ENCODE results near the gene DAAM2.

Gene DAAM2

DNA sequence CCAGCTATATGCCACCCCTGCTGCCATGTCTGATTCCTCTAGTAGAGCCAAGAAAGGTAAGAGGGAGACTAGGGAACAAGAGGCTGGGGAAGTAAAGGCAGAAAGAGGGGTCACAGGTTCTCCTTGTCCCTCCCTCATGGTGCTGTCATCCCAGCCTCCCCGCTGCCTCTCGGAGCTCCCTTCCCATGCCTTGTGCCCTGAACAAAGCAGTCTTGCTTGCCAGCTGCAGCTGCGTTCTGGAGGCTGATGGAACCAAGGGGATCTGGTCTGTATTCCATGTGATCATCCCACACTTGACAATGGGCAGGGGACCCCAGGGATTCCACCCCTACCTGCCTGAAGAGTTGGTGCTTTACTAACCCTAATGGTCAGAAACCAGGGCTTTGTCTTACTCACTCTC is 61.4 kb downstream of the DAAM2 start:
- Mint-ChIP-seq H3K36me3 (no peaks in the 10 kb centered on the region), H3K4me3 (no peak overlapping the region), H3K4me1 (no peaks in the 10 kb centered on the region), H3K27ac (no peak overlapping the region), H3K9me3 (no peaks in the 10 kb centered on the region), H3K27me3 (peaks cover 22 to 28% of the 10 kb centered on the region in 2 donors)
- DNase-seq, result no peak
- no peak for ATAC-seq (replicated peaks)

GRCh38 chr6:39855356-39855995 is 63.3 kb downstream of the DAAM2 start:
- no peak for ATAC-seq (replicated peaks)
- no peak overlapping the region for H3K27ac Mint-ChIP-seq
- no peak for DNase-seq
- no peaks in the 10 kb centered on the region for H3K9me3 Mint-ChIP-seq
- H3K4me1 Mint-ChIP-seq, result no peaks in the 10 kb centered on the region
- no peak overlapping the region for H3K4me3 Mint-ChIP-seq
- H3K36me3 Mint-ChIP-seq, result no peaks in the 10 kb centered on the region
- peaks cover 24 to 35% of the 10 kb centered on the region in 2 donors for H3K27me3 Mint-ChIP-seq

GRCh38 chr6:39859025-39859424 is 66.8 kb downstream of the DAAM2 start:
- Mint-ChIP-seq H3K4me1 (no peaks in the 10 kb centered on the region), H3K27ac (no peak overlapping the region), H3K9me3 (no peaks in the 10 kb centered on the region), H3K4me3 (no peak overlapping the region), H3K36me3 (no peaks in the 10 kb centered on the region), H3K27me3 (peaks cover 24 to 38% of the 10 kb centered on the region in 2 donors)
- ATAC-seq (replicated peaks) (no peak), DNase-seq (no peak)

DNA sequence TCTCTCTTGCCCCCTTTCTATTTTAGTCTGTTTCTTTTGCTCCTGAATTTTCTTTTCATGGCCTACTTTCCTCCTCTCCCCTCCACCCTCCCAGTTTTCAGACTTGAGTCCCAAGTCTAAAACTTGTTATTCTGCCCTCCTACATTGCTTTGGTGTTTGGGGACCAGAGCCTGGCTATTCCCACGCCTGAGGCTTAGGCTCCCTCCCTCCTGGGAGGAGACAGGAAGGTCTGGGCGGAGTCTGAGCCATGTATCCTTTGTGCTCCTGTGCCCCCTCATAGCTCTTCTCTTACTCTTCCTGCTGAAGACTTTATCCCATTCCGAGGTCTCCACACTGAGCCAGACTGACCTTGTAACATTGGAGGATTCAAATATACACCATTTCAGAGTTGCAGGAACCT is 69.5 kb downstream of the DAAM2 start:
- no peak for ATAC-seq (replicated peaks)
- Mint-ChIP-seq H3K9me3 (no peaks in the 10 kb centered on the region), H3K27me3 (peaks cover 31 to 38% of the 10 kb centered on the region in 2 donors), H3K4me3 (no peak overlapping the region), H3K36me3 (no peaks in the 10 kb centered on the region), H3K4me1 (no peaks in the 10 kb centered on the region), H3K27ac (no peak overlapping the region)
- no peak for DNase-seq

GRCh38 chr6:39865011-39865888 is 73.1 kb downstream of the DAAM2 start:
- H3K4me3 Mint-ChIP-seq, result no peak overlapping the region
- ATAC-seq (replicated peaks), result peak; percentile 38 to 45
- no peaks in the 10 kb centered on the region for H3K9me3 Mint-ChIP-seq
- no peaks in the 10 kb centered on the region for H3K4me1 Mint-ChIP-seq
- no peaks in the 10 kb centered on the region for H3K36me3 Mint-ChIP-seq
- no peak overlapping the region for H3K27ac Mint-ChIP-seq
- peak; percentile 9 for DNase-seq
- peaks cover 30 to 32% of the 10 kb centered on the region in 2 donors for H3K27me3 Mint-ChIP-seq

DNA sequence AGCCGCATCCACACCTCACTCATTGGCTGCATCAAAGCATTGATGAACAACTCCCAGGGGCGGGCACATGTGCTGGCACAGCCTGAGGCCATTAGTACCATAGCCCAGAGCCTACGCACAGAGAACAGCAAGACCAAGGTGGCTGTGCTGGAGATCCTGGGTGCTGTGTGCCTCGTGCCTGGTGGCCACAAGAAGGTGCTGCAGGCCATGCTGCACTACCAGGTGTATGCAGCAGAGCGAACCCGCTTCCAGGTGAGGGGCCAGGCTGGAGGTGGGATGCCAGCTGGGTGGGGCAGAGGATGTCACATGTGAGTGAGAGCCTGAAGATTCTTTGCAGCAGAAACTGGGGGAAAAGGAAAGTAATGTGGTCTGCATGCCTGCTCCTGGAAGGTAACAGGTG is 75.4 kb downstream of the DAAM2 start:
- H3K4me1 Mint-ChIP-seq, result no peaks in the 10 kb centered on the region
- DNase-seq (no peak), ATAC-seq (replicated peaks) (no peak)
- H3K4me3 Mint-ChIP-seq, result no peak overlapping the region
- H3K9me3 Mint-ChIP-seq, result no peaks in the 10 kb centered on the region
- no peaks in the 10 kb centered on the region for H3K36me3 Mint-ChIP-seq
- peaks cover 20 to 27% of the 10 kb centered on the region in 2 donors for H3K27me3 Mint-ChIP-seq
- no peak overlapping the region for H3K27ac Mint-ChIP-seq

DNA sequence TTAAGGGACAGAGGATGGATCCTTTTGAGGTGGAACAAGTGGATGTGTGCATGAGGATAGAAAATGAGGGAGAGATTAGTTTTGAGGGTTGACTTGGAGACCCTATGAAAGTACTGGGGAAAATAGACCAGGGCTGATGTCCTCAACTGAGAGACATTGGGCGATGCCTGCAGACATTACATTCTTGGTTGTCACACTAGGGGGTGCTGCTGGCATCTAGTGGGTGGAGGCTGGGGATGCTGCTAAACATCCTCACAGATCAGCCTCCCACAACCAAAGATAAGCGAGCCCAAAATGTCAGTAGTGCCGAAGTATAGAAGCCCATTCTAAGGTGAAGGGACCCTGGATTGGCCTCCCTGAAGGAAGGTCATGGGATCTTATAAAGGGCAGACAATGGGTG is 78.8 kb downstream of the DAAM2 start:
- Mint-ChIP-seq H3K36me3 (no peaks in the 10 kb centered on the region), H3K4me1 (no peaks in the 10 kb centered on the region), H3K27ac (no peak overlapping the region), H3K27me3 (peaks cover 18 to 37% of the 10 kb centered on the region in 2 donors), H3K4me3 (no peak overlapping the region), H3K9me3 (no peaks in the 10 kb centered on the region)
- ATAC-seq (replicated peaks) (no peak), DNase-seq (no peak)

- Mint-ChIP-seq H3K4me3 (no peak overlapping the region), H3K36me3 (no peaks in the 10 kb centered on the region), H3K27ac (no peak overlapping the region), H3K9me3 (no peaks in the 10 kb centered on the region), H3K27me3 (peaks cover 23 to 38% of the 10 kb centered on the region in 2 donors), H3K4me1 (no peaks in the 10 kb centered on the region)
- DNase-seq (no peak), ATAC-seq (replicated peaks) (no peak)
Measured at GRCh38 chr6:39873439-39873838, 81.3 kb downstream of the DAAM2 start.

DNA sequence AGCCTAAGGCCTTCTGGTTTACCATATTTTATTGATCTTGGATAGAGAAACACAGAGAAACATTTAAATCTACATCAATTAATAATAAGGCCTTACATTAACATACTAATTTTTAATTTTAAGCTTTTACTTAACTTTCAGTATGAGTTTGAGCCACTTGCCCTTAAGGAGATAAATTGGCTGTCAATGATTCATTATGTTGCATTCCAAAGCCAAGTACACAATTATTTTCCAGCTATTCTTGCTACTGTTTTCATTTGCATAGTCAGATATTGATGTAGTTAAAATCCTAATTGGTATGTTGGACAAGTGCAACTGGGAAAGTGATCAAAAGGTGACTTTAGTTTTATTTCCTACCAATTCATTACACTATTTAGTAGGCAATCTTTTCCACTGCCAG is 83.9 kb downstream of the DAAM2 start:
- Mint-ChIP-seq H3K4me1 (no peaks in the 10 kb centered on the region), H3K4me3 (no peak overlapping the region), H3K27ac (no peak overlapping the region), H3K27me3 (peaks cover 16 to 32% of the 10 kb centered on the region in 2 donors), H3K9me3 (no peaks in the 10 kb centered on the region), H3K36me3 (no peaks in the 10 kb centered on the region)
- ATAC-seq (replicated peaks), result no peak
- DNase-seq, result no peak

GRCh38 chr6:39876826-39877225 is 84.7 kb downstream of the DAAM2 start:
- Mint-ChIP-seq H3K36me3 (no peaks in the 10 kb centered on the region), H3K27ac (no peak overlapping the region), H3K4me1 (no peaks in the 10 kb centered on the region), H3K4me3 (no peak overlapping the region), H3K27me3 (peaks cover 16 to 32% of the 10 kb centered on the region in 2 donors), H3K9me3 (no peaks in the 10 kb centered on the region)
- no peak for DNase-seq
- no peak for ATAC-seq (replicated peaks)

GRCh38 chr6:39879535-39879934 is 87.4 kb downstream of the DAAM2 start:
- no peak for ATAC-seq (replicated peaks)
- Mint-ChIP-seq H3K36me3 (no peaks in the 10 kb centered on the region), H3K9me3 (no peaks in the 10 kb centered on the region), H3K27ac (no peak overlapping the region), H3K4me1 (no peaks in the 10 kb centered on the region), H3K27me3 (peaks cover 19 to 23% of the 10 kb centered on the region in 2 donors), H3K4me3 (no peak overlapping the region)
- DNase-seq, result no peak

GRCh38 chr6:39880594-39880993 is 88.4 kb downstream of the DAAM2 start:
- Mint-ChIP-seq H3K27me3 (peaks cover 14 to 25% of the 10 kb centered on the region in 2 donors), H3K27ac (no peak overlapping the region), H3K36me3 (no peaks in the 10 kb centered on the region), H3K9me3 (no peaks in the 10 kb centered on the region), H3K4me1 (no peaks in the 10 kb centered on the region), H3K4me3 (no peak overlapping the region)
- no peak for DNase-seq
- no peak for ATAC-seq (replicated peaks)

DNA sequence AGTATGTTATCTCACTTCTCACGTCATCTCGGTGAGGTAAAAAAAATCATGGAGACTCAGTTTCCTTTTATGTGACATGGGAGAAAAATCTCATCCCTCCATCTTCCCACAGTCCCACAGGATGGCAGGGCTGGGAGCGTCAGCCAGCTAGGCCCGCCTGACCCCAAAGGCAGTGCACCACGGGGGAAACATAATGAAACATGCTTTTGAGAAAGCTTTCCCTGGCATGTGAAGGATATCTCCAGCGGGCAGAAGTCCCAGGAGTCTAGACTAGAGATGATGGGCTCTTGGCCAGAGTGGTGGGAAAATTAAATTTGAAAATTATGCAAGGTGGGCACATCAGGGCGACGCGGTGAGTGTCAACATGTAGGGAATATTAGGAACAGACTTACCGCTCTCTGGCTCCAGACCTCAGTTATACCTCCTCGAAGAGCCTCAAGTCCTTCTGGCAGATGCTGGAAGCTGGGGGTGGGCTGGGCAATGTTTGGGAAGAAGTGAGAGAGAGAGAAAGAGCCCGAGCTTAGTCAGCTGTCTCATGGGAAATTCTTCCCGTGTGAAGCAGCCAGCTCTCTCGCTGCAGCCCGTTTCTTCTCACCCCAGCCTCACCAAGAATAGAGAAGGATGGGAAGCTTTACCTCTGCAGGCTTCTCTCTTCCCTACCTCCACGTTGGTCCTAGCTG is 89.8 kb downstream of the DAAM2 start:
- no peaks in the 10 kb centered on the region for H3K4me1 Mint-ChIP-seq
- no peak for DNase-seq
- H3K36me3 Mint-ChIP-seq, result no peaks in the 10 kb centered on the region
- H3K9me3 Mint-ChIP-seq, result no peaks in the 10 kb centered on the region
- ATAC-seq (replicated peaks), result no peak
- H3K27ac Mint-ChIP-seq, result no peak overlapping the region
- peaks cover 14 to 31% of the 10 kb centered on the region in 2 donors for H3K27me3 Mint-ChIP-seq
- H3K4me3 Mint-ChIP-seq, result no peak overlapping the region

DNA sequence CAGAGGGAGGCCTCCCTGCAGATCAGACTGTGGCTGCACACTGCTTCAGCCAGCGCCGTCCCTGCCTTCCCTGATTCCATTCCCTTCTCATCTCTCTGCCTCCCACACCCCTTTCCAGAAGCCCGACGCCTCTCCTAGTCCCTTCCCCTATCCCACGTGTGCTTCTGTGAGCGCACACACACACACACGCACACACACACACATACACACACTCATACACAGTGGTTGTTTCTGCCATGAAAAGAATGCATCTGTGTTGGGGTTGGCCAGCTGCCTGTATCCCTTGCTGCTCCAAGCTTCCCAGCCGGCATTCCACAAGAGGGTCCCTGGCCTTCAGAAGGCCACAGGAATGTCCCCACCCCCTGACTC is 90.3 kb downstream of the DAAM2 start:
- Mint-ChIP-seq H3K27ac (no peak overlapping the region), H3K9me3 (no peaks in the 10 kb centered on the region), H3K36me3 (no peaks in the 10 kb centered on the region), H3K4me3 (no peak overlapping the region), H3K27me3 (peaks cover 15 to 31% of the 10 kb centered on the region in 2 donors), H3K4me1 (no peaks in the 10 kb centered on the region)
- ATAC-seq (replicated peaks) (no peak), DNase-seq (no peak)

DNA sequence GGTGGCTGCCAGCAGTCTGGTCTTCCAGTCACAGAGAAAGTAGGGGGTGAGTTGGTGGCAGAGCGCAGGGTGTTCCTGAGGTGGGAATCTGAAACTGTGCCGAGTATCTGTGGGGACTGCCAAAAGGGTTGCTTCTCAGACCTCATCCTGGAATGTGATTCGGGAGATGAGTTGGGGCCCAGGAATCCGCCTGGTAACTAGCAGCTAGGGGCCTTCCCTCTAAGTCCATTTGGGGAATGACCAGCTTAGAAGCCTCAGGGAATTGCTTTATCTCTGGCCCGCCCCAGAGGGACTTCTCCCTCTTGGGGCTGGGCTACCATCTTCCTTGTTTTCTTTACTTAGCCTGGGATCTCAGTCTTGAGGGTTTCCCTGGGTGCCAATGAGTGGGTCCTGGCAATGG is 92.5 kb downstream of the DAAM2 start:
- H3K4me1 Mint-ChIP-seq, result no peaks in the 10 kb centered on the region

More for the DNA sequence above, 92.5 kb downstream of the DAAM2 start:
- peaks cover 20 to 49% of the 10 kb centered on the region in 2 donors for H3K27me3 Mint-ChIP-seq
- no peak for DNase-seq
- ATAC-seq (replicated peaks), result no peak
- no peaks in the 10 kb centered on the region for H3K36me3 Mint-ChIP-seq
- no peak overlapping the region for H3K27ac Mint-ChIP-seq
- H3K4me3 Mint-ChIP-seq, result no peak overlapping the region
- H3K9me3 Mint-ChIP-seq, result no peaks in the 10 kb centered on the region
